ENCODE results near the gene SLC6A17. TPM values are rescaled to one million over a fixed set of nuclear protein-coding genes. Genes with fewer than 3 reads are reported as not detected.

SLC6A17 gene
- total RNA-seq, 1 donor from 2014 or later: 0.53 TPM

GRCh38 chr1:110160538-110161100, 10.3 kb downstream of the SLC6A17 start:
- Histone ChIP-seq H3K36me3 (ENCODE audit: control insufficient read depth, insufficient read depth, low read length) (no peaks in the 10 kb centered on the region), H3K27me3 (ENCODE audit: control insufficient read depth, insufficient read depth, low read length) (no peaks in the 10 kb centered on the region), H3K4me3 (ENCODE audit: low read depth, low read length) (no peak overlapping the region)
- DNase-seq (ENCODE audit: low read depth): no peak
- TF ChIP-seq CTCF (IDR thresholded peaks at IDR 0.05; ENCODE audit: insufficient read depth, low read length, severe bottlenecking): no peak
- FAIRE-seq: no peak

GRCh38 chr1:110161165-110161564, 10.9 kb downstream of the SLC6A17 start:
- TF ChIP-seq CTCF (IDR thresholded peaks at IDR 0.05; ENCODE audit: insufficient read depth, low read length, severe bottlenecking): no peak
- no peaks in the 10 kb centered on the region for H3K27me3 ChIP-seq (ENCODE audit: control insufficient read depth, insufficient read depth, low read length)
- no peaks in the 10 kb centered on the region for H3K36me3 ChIP-seq (ENCODE audit: control insufficient read depth, insufficient read depth, low read length)
- H3K4me3 ChIP-seq (ENCODE audit: low read depth, low read length): no peak overlapping the region
- FAIRE-seq (no peak), DNase-seq (ENCODE audit: low read depth) (no peak)

GRCh38 chr1:110161849-110162248, 11.6 kb downstream of the SLC6A17 start:
- H3K4me3 ChIP-seq (ENCODE audit: low read depth, low read length): no peak overlapping the region
- no peaks in the 10 kb centered on the region for H3K27me3 ChIP-seq (ENCODE audit: control insufficient read depth, insufficient read depth, low read length)
- DNase-seq (ENCODE audit: low read depth) (no peak), FAIRE-seq (no peak)
- TF ChIP-seq CTCF (IDR thresholded peaks at IDR 0.05; ENCODE audit: insufficient read depth, low read length, severe bottlenecking): no peak
- no peaks in the 10 kb centered on the region for H3K36me3 ChIP-seq (ENCODE audit: control insufficient read depth, insufficient read depth, low read length)

- no peak for DNase-seq (ENCODE audit: low read depth)
- Histone ChIP-seq H3K36me3 (ENCODE audit: control insufficient read depth, insufficient read depth, low read length) (no peaks in the 10 kb centered on the region), H3K4me3 (ENCODE audit: low read depth, low read length) (no peak overlapping the region), H3K27me3 (ENCODE audit: control insufficient read depth, insufficient read depth, low read length) (no peaks in the 10 kb centered on the region)
- no peak for FAIRE-seq
- no peak for TF ChIP-seq CTCF (IDR thresholded peaks at IDR 0.05; ENCODE audit: insufficient read depth, low read length, severe bottlenecking)
These were observed 13.3 kb downstream of the SLC6A17 start for GRCh38 chr1:110163591-110163990.

GRCh38 chr1:110164725-110165350, 14.5 kb downstream of the SLC6A17 start:
- DNase-seq (ENCODE audit: low read depth) (no peak), FAIRE-seq (no peak)
- TF ChIP-seq CTCF (IDR thresholded peaks at IDR 0.05; ENCODE audit: insufficient read depth, low read length, severe bottlenecking): no peak
- Histone ChIP-seq H3K4me3 (ENCODE audit: low read depth, low read length) (no peak overlapping the region), H3K36me3 (ENCODE audit: control insufficient read depth, insufficient read depth, low read length) (no peaks in the 10 kb centered on the region), H3K27me3 (ENCODE audit: control insufficient read depth, insufficient read depth, low read length) (no peaks in the 10 kb centered on the region)

- FAIRE-seq (no peak), DNase-seq (ENCODE audit: low read depth) (no peak)
- H3K36me3 ChIP-seq (ENCODE audit: control insufficient read depth, insufficient read depth, low read length): no peaks in the 10 kb centered on the region
- TF ChIP-seq CTCF (IDR thresholded peaks at IDR 0.05; ENCODE audit: insufficient read depth, low read length, severe bottlenecking): no peak
- no peak overlapping the region for H3K4me3 ChIP-seq (ENCODE audit: low read depth, low read length)
- H3K27me3 ChIP-seq (ENCODE audit: control insufficient read depth, insufficient read depth, low read length): no peaks in the 10 kb centered on the region
These were observed 15.5 kb downstream of the SLC6A17 start for GRCh38 chr1:110165761-110166231.
